Gastrocnemius medialis (tissue), 4 donors: ENCODE measurements around the gene HOATZ. TPM values are rescaled to one million over a fixed set of nuclear protein-coding genes. Genes with fewer than 3 reads are reported as not detected.

ENCODE experiments used
- ATAC-seq, 2 donors: fragments of 150-250 bp; one replicate each; pipeline ENCODE4 v1.9.1; 2016
- DNase-seq, 2 donors: peaks; one replicate each; pipeline ENCODE4 v3.0.0-alpha.2; 2019
- H3K27ac ChIP-seq, 4 donors: fragments of 200-600 bp; sonication (generic); 1 replicate in 1 of 4; 2 replicates in 3 of 4; pipeline ENCODE4 v1.5.1; 2016 to 2018; ENCODE audit warnings: mild to moderate bottlenecking in 2 of 4, moderate library complexity in 1 of 4
- H3K27me3 ChIP-seq, 3 donors: fragments of 200-600 bp; sonication (generic) in 2 of 3; 1 replicate in 1 of 3; 2 replicates in 2 of 3; pipeline versions ENCODE4 v1.5.1 to v1.6.0; 2016 to 2019; ENCODE audit warnings: mild to moderate bottlenecking in 1 of 3, moderate library complexity in 1 of 3
- H3K36me3 ChIP-seq, 2 donors: fragments of 200-600 bp; sonication (generic) in 1 of 2; one replicate each; pipeline ENCODE4 v1.5.1; 2017 to 2018
- H3K4me1 ChIP-seq, 2 donors: fragments of 200-600 bp; sonication (generic) in 1 of 2; one replicate each; pipeline ENCODE4 v1.5.1; 2016 to 2017; ENCODE audit warnings: mild to moderate bottlenecking in 2 of 2
- H3K4me3 ChIP-seq, 4 donors: fragments of 200-600 bp; sonication (generic) in 3 of 4; 1 replicate in 1 of 4; 2 replicates in 3 of 4; pipeline ENCODE4 v1.5.1; 2016 to 2019; ENCODE audit warnings: mild to moderate bottlenecking in 2 of 4
- H3K9me3 ChIP-seq, 3 donors: fragments of 200-600 bp; sonication (generic) in 2 of 3; 1 replicate in 1 of 3; 2 replicates in 2 of 3; pipeline ENCODE4 v1.5.1; 2016 to 2019
- CTCF ChIP-seq, 5 experiments: fragments of 450-650 bp in 3 of 5; fragments of 200-600 bp in 2 of 5; sonication (generic) in 2 of 5; IDR thresholded peaks in 4 of 5; conservative IDR thresholded peaks in 1 of 5; 1 replicate in 4 of 5; 2 replicates in 1 of 5; pipeline ENCODE4 v1.5.1; 2016 to 2019; ENCODE audit warnings: antibody characterized with exemption in 5 of 5, mild to moderate bottlenecking in 3 of 5, moderate library complexity in 3 of 5
- POLR2A ChIP-seq, 2 donors: fragments of 450-650 bp; IDR thresholded peaks; one replicate each; pipeline ENCODE4 v1.6.1; 2017; ENCODE audit warnings: antibody characterized with exemption in 2 of 2, mild to moderate bottlenecking in 2 of 2, moderate library complexity in 2 of 2
- in situ Hi-C, 4 donors: fragments of 200-750 bp; cut with MboI; loops; one replicate each; pipeline versions ENCODE4 v1.15.0 to v1.8.0; 2017; ENCODE audit warnings: low sequenced_read_pairs in 4 of 4
- intact Hi-C: fragments of 100-400 bp; cut with DNase I; formaldehyde crosslinking; loops from one replicate; pipeline ENCODE4 v1.15.1; 2023; ENCODE audit warnings: low total_unique reads
- total RNA-seq, 4 donors: library from RNA; depleted of rRNA; stranded (reverse); fragments of >200 nt; gene quantifications; one replicate each; pipeline versions ENCODE4 v1.1.0 to v1.2.3, GENCODE V29; 2016

Gene HOATZ
- total RNA-seq, 4 donors from 2014 or later: not detected

GRCh38 chr11:111559800-111560464 is 45.4 kb downstream of the HOATZ start:
- Histone ChIP-seq H3K9me3 (no peaks in the 10 kb centered on the region), H3K4me1 (peaks cover 0 to 3% of the 10 kb centered on the region in 2 donors), H3K36me3 (no peaks in the 10 kb centered on the region), H3K27ac (no peak overlapping the region), H3K27me3 (no peaks in the 10 kb centered on the region), H3K4me3 (no peak overlapping the region)
- DNase-seq (no peak), ATAC-seq (no peak)
- in situ Hi-C loops: loop anchor here in 1 of 4 donors (10.0 kb wide), 2 partner anchors 215 to 285 kb away; no protein-coding TSS in a partner anchor
- intact Hi-C loops: no loop called here
- no peak for TF ChIP-seq CTCF (IDR thresholded peaks at IDR 0.05 in 4 of 5, conservative IDR thresholded peaks at IDR 0.05 in 1 of 5)
- no peak for TF ChIP-seq POLR2A (IDR thresholded peaks at IDR 0.05)

GRCh38 chr11:111560800-111561199 is 46.2 kb downstream of the HOATZ start:
- intact Hi-C loops (no loop called here), in situ Hi-C loops (loop anchor here in 1 of 4 donors (10.0 kb wide), 2 partner anchors 214 to 284 kb away; no protein-coding TSS in a partner anchor)
- Histone ChIP-seq H3K27ac (no peak overlapping the region), H3K36me3 (no peaks in the 10 kb centered on the region), H3K4me3 (no peak overlapping the region), H3K27me3 (no peaks in the 10 kb centered on the region), H3K9me3 (no peaks in the 10 kb centered on the region), H3K4me1 (peaks cover 0 to 3% of the 10 kb centered on the region in 2 donors)
- no peak for TF ChIP-seq POLR2A (IDR thresholded peaks at IDR 0.05)
- TF ChIP-seq CTCF (IDR thresholded peaks at IDR 0.05 in 4 of 5, conservative IDR thresholded peaks at IDR 0.05 in 1 of 5): no peak
- no peak for DNase-seq
- no peak for ATAC-seq

DNA sequence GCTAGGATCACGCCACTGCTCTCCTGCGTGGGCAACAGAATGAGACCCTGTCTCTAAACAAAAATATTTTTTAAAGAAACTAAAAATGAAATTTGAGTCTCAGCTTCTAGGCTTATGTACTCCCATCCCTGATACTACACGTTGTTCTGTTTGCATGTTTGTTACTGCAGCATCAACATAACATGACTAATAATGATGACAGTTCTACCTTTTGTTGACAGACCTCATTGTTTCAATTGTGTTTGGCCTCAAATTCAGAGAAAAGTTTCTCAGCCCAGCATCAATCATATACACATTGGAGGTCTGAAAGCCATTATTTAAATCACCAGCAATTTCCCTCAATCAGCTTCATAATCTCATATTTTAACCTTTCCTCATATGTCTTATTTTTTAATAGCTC is 46.7 kb downstream of the HOATZ start:
- Histone ChIP-seq H3K27ac (no peak overlapping the region), H3K36me3 (no peaks in the 10 kb centered on the region), H3K4me1 (peaks cover 0 to 3% of the 10 kb centered on the region in 2 donors), H3K9me3 (no peaks in the 10 kb centered on the region), H3K4me3 (no peak overlapping the region), H3K27me3 (no peaks in the 10 kb centered on the region)
- no peak for TF ChIP-seq CTCF (IDR thresholded peaks at IDR 0.05 in 4 of 5, conservative IDR thresholded peaks at IDR 0.05 in 1 of 5)
- TF ChIP-seq POLR2A (IDR thresholded peaks at IDR 0.05): no peak
- ATAC-seq (no peak), DNase-seq (no peak)
- in situ Hi-C loops (loop anchor here in 1 of 4 donors (10.0 kb wide), 2 partner anchors 213 to 283 kb away; no protein-coding TSS in a partner anchor), intact Hi-C loops (no loop called here)

- no peaks in the 10 kb centered on the region for H3K36me3 ChIP-seq
- TF ChIP-seq POLR2A (IDR thresholded peaks at IDR 0.05): no peak
- no peak for TF ChIP-seq CTCF (IDR thresholded peaks at IDR 0.05 in 4 of 5, conservative IDR thresholded peaks at IDR 0.05 in 1 of 5)
- DNase-seq (no peak), ATAC-seq (no peak)
- H3K9me3 ChIP-seq: no peaks in the 10 kb centered on the region
- no peaks in the 10 kb centered on the region for H3K27me3 ChIP-seq
- no peak overlapping the region for H3K4me3 ChIP-seq
- in situ Hi-C loops (loop anchor here in 1 of 4 donors (10.0 kb wide), 2 partner anchors 213 to 283 kb away; no protein-coding TSS in a partner anchor), intact Hi-C loops (no loop called here)
- peaks cover 0 to 3% of the 10 kb centered on the region in 2 donors for H3K4me1 ChIP-seq
- H3K27ac ChIP-seq: no peak overlapping the region
Observed at GRCh38 chr11:111561791-111562325, 47.3 kb downstream of the HOATZ start.
